ENCODE data around the gene MAD2L2. TPM values are rescaled to one million over a fixed set of nuclear protein-coding genes. Genes with fewer than 3 reads are reported as not detected.

The MAD2L2 gene
- total and polyA plus RNA-seq, 5 experiments from 2014 or later, result 19.7 to 66.1 (median 52.2) TPM

GRCh38 chr1:11634365-11635192 is 46.4 kb downstream of the MAD2L2 start:
- H3K9me3 Mint-ChIP-seq, result peaks cover 0 to 2% (median 0%) of the 10 kb centered on the region in 9 donors
- H3K4me1 Mint-ChIP-seq, result peaks cover 2 to 6% (median 2%) of the 10 kb centered on the region in 4 donors
- no peaks in the 10 kb centered on the region for H3K36me3 Mint-ChIP-seq
- H3K27me3 Mint-ChIP-seq, result peaks cover 13 to 40% (median 20%) of the 10 kb centered on the region in 5 donors
- POLR2A ChIA-PET, result interaction anchor here (0.5 kb wide), 1 partner anchor 409 kb away, joined by 4 read pairs; no protein-coding TSS in a partner anchor
- no peak overlapping the region for H3K27ac Mint-ChIP-seq
- ATAC-seq (no peak), DNase-seq (no peak)
- H3K4me3 Mint-ChIP-seq, result no peak overlapping the region

GRCh38 chr1:11629184-11630016 is 51.5 kb downstream of the MAD2L2 start:
- Mint-ChIP-seq H3K9me3 (peaks cover 0 to 2% (median 0%) of the 10 kb centered on the region in 9 donors), H3K27ac (no peak overlapping the region), H3K4me3 (no peak overlapping the region), H3K36me3 (no peaks in the 10 kb centered on the region), H3K27me3 (peaks cover 11 to 57% (median 26%) of the 10 kb centered on the region in 5 donors), H3K4me1 (peaks cover 0 to 6% (median 2%) of the 10 kb centered on the region in 4 donors)
- POLR2A ChIA-PET, result no interaction called here
- no peak for ATAC-seq
- DNase-seq, result no peak

- Mint-ChIP-seq H3K36me3 (no peaks in the 10 kb centered on the region), H3K4me1 (peaks cover 0 to 6% (median 2%) of the 10 kb centered on the region in 4 donors), H3K27ac (no peak overlapping the region), H3K9me3 (peaks cover 0 to 2% (median 0%) of the 10 kb centered on the region in 9 donors), H3K4me3 (no peak overlapping the region), H3K27me3 (peaks cover 11 to 53% (median 26%) of the 10 kb centered on the region in 5 donors)
- DNase-seq (no peak), ATAC-seq (no peak)
- POLR2A ChIA-PET, result no interaction called here
Observed at GRCh38 chr1:11628767-11629166, 52.2 kb downstream of the MAD2L2 start.

- Mint-ChIP-seq H3K4me3 (no peak overlapping the region), H3K4me1 (peaks cover 0 to 5% (median 2%) of the 10 kb centered on the region in 4 donors), H3K27me3 (peaks cover 11 to 61% (median 26%) of the 10 kb centered on the region in 5 donors), H3K9me3 (peaks cover 0 to 2% (median 0%) of the 10 kb centered on the region in 9 donors), H3K36me3 (no peaks in the 10 kb centered on the region), H3K27ac (peak overlapping the region in 1 of 10 donors; percentile 30)
- DNase-seq, result no peak
- ATAC-seq, result no peak
- POLR2A ChIA-PET, result no interaction called here
Observed at GRCh38 chr1:11626551-11626950, 54.4 kb downstream of the MAD2L2 start.

Other genes with a start within 250 kb of the MAD2L2 start
- gene DISP3, start 202.0 kb downstream of the MAD2L2 start, total RNA-seq, result under 1 TPM; 0.69 to 0.96 TPM
- gene DISP3, start 202.0 kb downstream of the MAD2L2 start, polyA plus RNA-seq, result under 1 TPM in 2 of 3 donors, not detected in 1; 0.09 to 0.21 TPM
- 1 to 10 TPM; 2.5 to 3.8 TPM for gene FBXO2, start 26.7 kb downstream of the MAD2L2 start, total RNA-seq
- 1 to 10 TPM; 2.3 to 5.4 (median 3.6) TPM for gene FBXO2, start 26.7 kb downstream of the MAD2L2 start, polyA plus RNA-seq
- 10 to 100 TPM; 54.3 to 55.7 TPM for gene FBXO44, start 26.3 kb downstream of the MAD2L2 start, total RNA-seq
- 10 to 100 TPM in 1 of 3 donors, 1 to 10 TPM in 2; 6.4 to 10.1 (median 9.5) TPM for gene FBXO44, start 26.3 kb downstream of the MAD2L2 start, polyA plus RNA-seq
- gene FBXO6, start 16.9 kb downstream of the MAD2L2 start, total RNA-seq, result 1 to 10 TPM; 3.2 to 3.7 TPM
- 10 to 100 TPM; 12.9 to 22.2 (median 14.0) TPM for gene FBXO6, start 16.9 kb downstream of the MAD2L2 start, polyA plus RNA-seq
- under 1 TPM; 0.22 to 0.29 TPM for gene DRAXIN, start 10.6 kb upstream of the MAD2L2 start, total RNA-seq
- under 1 TPM; 0.07 to 0.29 (median 0.14) TPM for gene DRAXIN, start 10.6 kb upstream of the MAD2L2 start, polyA plus RNA-seq
- 10 to 100 TPM; 16.7 to 19.3 TPM for gene AGTRAP, start 55.0 kb upstream of the MAD2L2 start, total RNA-seq
- 100 to 1,000 TPM in 1 of 3 donors, 10 to 100 TPM in 2; 57.3 to 106 (median 90.0) TPM for gene AGTRAP, start 55.0 kb upstream of the MAD2L2 start, polyA plus RNA-seq
- gene C1orf167, start 81.0 kb upstream of the MAD2L2 start, total RNA-seq, result not detected
- not detected for gene C1orf167, start 81.0 kb upstream of the MAD2L2 start, polyA plus RNA-seq
- 10 to 100 TPM; 63.9 to 71.7 TPM for gene MTHFR, start 124.8 kb upstream of the MAD2L2 start, total RNA-seq
- gene MTHFR, start 124.8 kb upstream of the MAD2L2 start, polyA plus RNA-seq, result 1 to 10 TPM; 3.7 to 9.5 (median 8.0) TPM
- 10 to 100 TPM; 26.8 to 31.8 TPM for gene CLCN6, start 125.0 kb upstream of the MAD2L2 start, total RNA-seq
- 1 to 10 TPM; 1.2 to 2.8 (median 2.1) TPM for gene CLCN6, start 125.0 kb upstream of the MAD2L2 start, polyA plus RNA-seq
- gene NPPA, start 166.6 kb upstream of the MAD2L2 start, total RNA-seq, result not detected
- not detected for gene NPPA, start 166.6 kb upstream of the MAD2L2 start, polyA plus RNA-seq
- gene NPPB, start 177.8 kb upstream of the MAD2L2 start, total RNA-seq, result not detected
- gene NPPB, start 177.8 kb upstream of the MAD2L2 start, polyA plus RNA-seq, result not detected
- gene KIAA2013, start 245.3 kb upstream of the MAD2L2 start, total RNA-seq, result 10 to 100 TPM; 26.8 to 27.9 TPM
- gene KIAA2013, start 245.3 kb upstream of the MAD2L2 start, polyA plus RNA-seq, result 10 to 100 TPM; 19.6 to 51.6 (median 38.0) TPM

All from naive thymus-derived CD8-positive, alpha-beta T cell (primary cell).